GM12891 (cell line): Measurements from ENCODE around the gene DEPP1.

ENCODE experiments used
- PAX5 ChIP-seq: IDR thresholded peaks from 2 replicates; pipeline ENCODE4 v1.6.1; 2011; ENCODE audit warnings: low read length, moderate library complexity, mild to moderate bottlenecking; ENCODE audit not compliant: insufficient read depth, severe bottlenecking
- POLR2A ChIP-seq: IDR thresholded peaks from 2 replicates; pipeline ENCODE4 v1.6.1; 2011; ENCODE audit warnings: low read depth, low read length, control low read depth
- POU2F2 ChIP-seq: IDR thresholded peaks from 2 replicates; pipeline ENCODE4 v1.6.1; 2011; ENCODE audit warnings: low read depth, mild to moderate bottlenecking, control low read depth, low read length, moderate library complexity
- TAF1 ChIP-seq: IDR thresholded peaks from 2 replicates; pipeline ENCODE4 v1.6.1; 2011; ENCODE audit warnings: low read depth, low read length, control low read depth

GRCh38 chr10:44984671-44985101 is 6.1 kb upstream of the DEPP1 start:
- TF ChIP-seq PAX5: no peak
- no peak for TF ChIP-seq POU2F2
- no peak for TF ChIP-seq TAF1
- TF ChIP-seq POLR2A: no peak
